Measurements from ENCODE around the gene CHST5. TPM values are rescaled to one million over a fixed set of nuclear protein-coding genes. Genes with fewer than 3 reads are reported as not detected.
"Not testable (repeated sequence)": the region's sequence is repeated elsewhere in the genome, so short reads cannot be mapped to it uniquely, and the experiment has no call there.

CHST5 gene
- total and polyA plus RNA-seq, 7 donors, result 0.41 to 18.3 (median 15.0) TPM; not detected in 3

GRCh38 chr16:75546293-75546692, 10.4 kb upstream of the CHST5 start:
- TF ChIP-seq CTCF (IDR thresholded peaks at IDR 0.05), result no peak
- TF ChIP-seq POLR2A (IDR thresholded peaks at IDR 0.05), result no peak
- TF ChIP-seq EP300 (IDR thresholded peaks at IDR 0.05), result no peak
- TF ChIP-seq POLR2AphosphoS5 (IDR thresholded peaks at IDR 0.05), result no peak
- no peaks in the 10 kb centered on the region for H3K27me3 ChIP-seq
- H3K4me1 ChIP-seq, result no peaks in the 10 kb centered on the region
- intact Hi-C loops (cut with DNase I), result no loop called here
- WGBS, 2 donors, result 93 to 95% methylated on average over 7 of the region's 7 CpGs
- DNase-seq, result no peak
- no peak overlapping the region for H3K4me3 ChIP-seq
- no peaks in the 10 kb centered on the region for H3K9me3 ChIP-seq
- H3K36me3 ChIP-seq, result peaks cover 0 to 18% (median 2%) of the 10 kb centered on the region in 4 donors
- H3K27ac ChIP-seq, result no peak overlapping the region

- H3K27ac ChIP-seq; H3K9me3 ChIP-seq; H3K4me1 ChIP-seq; intact Hi-C loops (cut with DNase I); H3K27me3 ChIP-seq; DNase-seq; H3K4me3 ChIP-seq: not testable (repeated sequence)
- H3K36me3 ChIP-seq, result peaks cover 0 to 22% (median 2%) of the 10 kb centered on the region in 4 donors
- WGBS, 2 donors, result no CpG with 5 or more reads among the region's 1 CpG
Measured at GRCh38 chr16:75545879-75546278, 10.0 kb upstream of the CHST5 start.

GRCh38 chr16:75542462-75542861, 6.6 kb upstream of the CHST5 start:
- H3K9me3 ChIP-seq; H3K27me3 ChIP-seq; intact Hi-C loops (cut with DNase I); H3K4me1 ChIP-seq; DNase-seq; H3K27ac ChIP-seq; H3K4me3 ChIP-seq: not testable (repeated sequence)
- peaks cover 0 to 23% (median 2%) of the 10 kb centered on the region in 4 donors for H3K36me3 ChIP-seq
- WGBS, 2 donors, result 37 to 78% methylated on average over 8 of the region's 8 CpGs

GRCh38 chr16:75541236-75541635, 5.3 kb upstream of the CHST5 start:
- Histone ChIP-seq H3K4me1 (no peaks in the 10 kb centered on the region), H3K4me3 (no peak overlapping the region), H3K27ac (no peak overlapping the region), H3K27me3 (no peaks in the 10 kb centered on the region), H3K9me3 (no peaks in the 10 kb centered on the region), H3K36me3 (peaks cover 0 to 23% (median 2%) of the 10 kb centered on the region in 4 donors)
- intact Hi-C loops (cut with DNase I), result no loop called here
- no peak for DNase-seq
- WGBS, 2 donors, result 18 to 75% methylated on average over 5 of the region's 5 CpGs
- TF ChIP-seq POLR2AphosphoS5 (IDR thresholded peaks at IDR 0.05) (no peak), POLR2A (IDR thresholded peaks at IDR 0.05) (no peak), EP300 (IDR thresholded peaks at IDR 0.05) (no peak), CTCF (IDR thresholded peaks at IDR 0.05) (no peak)

GRCh38 chr16:75538882-75539565, 3.1 kb upstream of the CHST5 start:
- DNase-seq; H3K4me3 ChIP-seq; intact Hi-C loops (cut with DNase I); H3K9me3 ChIP-seq; H3K4me1 ChIP-seq; H3K27ac ChIP-seq; H3K27me3 ChIP-seq: not testable (repeated sequence)
- 58 to 87% methylated on average over 8 of the region's 10 CpGs for WGBS, 2 donors
- H3K36me3 ChIP-seq, result peaks cover 0 to 18% (median 2%) of the 10 kb centered on the region in 4 donors

GRCh38 chr16:75537776-75538175, 1.9 kb upstream of the CHST5 start:
- H3K27ac ChIP-seq, result no peak overlapping the region
- WGBS, 2 donors, result 21 to 73% methylated on average over 4 of the region's 4 CpGs

More at GRCh38 chr16:75537776-75538175, 1.9 kb upstream of the CHST5 start:
- H3K36me3 ChIP-seq, result peaks cover 0 to 13% (median 2%) of the 10 kb centered on the region in 4 donors
- no peak for DNase-seq
- H3K4me1 ChIP-seq, result no peaks in the 10 kb centered on the region
- no peak for TF ChIP-seq POLR2A (IDR thresholded peaks at IDR 0.05)
- no peak for TF ChIP-seq POLR2AphosphoS5 (IDR thresholded peaks at IDR 0.05)
- no peak for TF ChIP-seq CTCF (IDR thresholded peaks at IDR 0.05)
- TF ChIP-seq EP300 (IDR thresholded peaks at IDR 0.05), result no peak
- H3K9me3 ChIP-seq, result no peaks in the 10 kb centered on the region
- H3K27me3 ChIP-seq, result no peaks in the 10 kb centered on the region
- intact Hi-C loops (cut with DNase I), result no loop called here
- no peak overlapping the region for H3K4me3 ChIP-seq
